Right cardiac atrium (tissue), 5 donors: Measurements from ENCODE around the gene RPL4. TPM values are rescaled to one million over a fixed set of nuclear protein-coding genes. Genes with fewer than 3 reads are reported as not detected.
"Not testable (repeated sequence)": the region's sequence is repeated elsewhere in the genome, so short reads cannot be mapped to it uniquely, and the experiment has no call there.

Source experiments
- ATAC-seq, 2 donors: fragments of 200-7000 bp; cut with Tn5 transposase; one replicate each; pipeline versions ENCODE4 v1.8.0 to v1.9.1; 2020; ENCODE audit warnings: moderate library complexity in 2 of 2, mild to moderate bottlenecking in 1 of 2
- DNase-seq, 3 donors: peaks; one replicate each; pipeline ENCODE4 v3.0.0-alpha.2; 2020
- H3K27ac ChIP-seq: one replicate; pipeline ENCODE4 v1.5.1; 2013; ENCODE audit warnings: mild to moderate bottlenecking, low read length, control low read depth, moderate library complexity
- H3K27me3 ChIP-seq: one replicate; pipeline ENCODE4 v1.6.1; 2013; ENCODE audit not compliant: control insufficient read depth, insufficient read depth
- H3K4me1 ChIP-seq: one replicate; pipeline ENCODE4 v1.6.1; 2013; ENCODE audit warnings: low read length; ENCODE audit not compliant: control insufficient read depth, insufficient read depth
- H3K4me3 ChIP-seq: one replicate; pipeline ENCODE4 v1.5.1; 2013; ENCODE audit warnings: low read length, control low read depth
- H3K9me3 ChIP-seq: one replicate; pipeline ENCODE4 v1.6.1; 2013; ENCODE audit warnings: low read length; ENCODE audit not compliant: control insufficient read depth
- WGBS: extraction: QIAGEN DNeasy Blood & Tissue Kit; methylation state at CpG from one replicate; pipeline ENCODE4 v1.1.7; 2013; 5-methylcytosine and 5-hydroxymethylcytosine counted together
- intact Hi-C, 4 donors: fragments of 100-400 bp; cut with DNase I; formaldehyde crosslinking; loops; one replicate each; pipeline versions ENCODE4 v1.11.0 to v1.14.0; 2022 to 2023
- polyA plus RNA-seq: library from polyadenylated mRNA; stranded (reverse); fragments of 200-250 nt; gene quantifications from one replicate; pipeline ENCODE4 v1.2.3, GENCODE V29; 2013
- total RNA-seq, 4 donors: library from RNA; stranded (reverse); fragmentation: NEBNext Ultra II Directional; extraction: Animal tissue kit (Norgen Biotek cat#: 25700); gene quantifications; one replicate each; pipeline ENCODE4 v1.2.1, GENCODE V29; 2021
- donor health status: healthy with polysubstance abuse.
- donor health status: DM: no; HTN: yes; CAD: no.
- donor health status: DM: no; HTN: no; CAD: no.
- donor health status: DM: no; HTN: yes; CAD: no; lungs with severe emphysema.
- donor health status: DM: yes; HTN: yes; CAD: no.

Gene RPL4
- total and polyA plus RNA-seq, 5 donors, result 1,323 to 1,717 (median 1,425) TPM

DNA sequence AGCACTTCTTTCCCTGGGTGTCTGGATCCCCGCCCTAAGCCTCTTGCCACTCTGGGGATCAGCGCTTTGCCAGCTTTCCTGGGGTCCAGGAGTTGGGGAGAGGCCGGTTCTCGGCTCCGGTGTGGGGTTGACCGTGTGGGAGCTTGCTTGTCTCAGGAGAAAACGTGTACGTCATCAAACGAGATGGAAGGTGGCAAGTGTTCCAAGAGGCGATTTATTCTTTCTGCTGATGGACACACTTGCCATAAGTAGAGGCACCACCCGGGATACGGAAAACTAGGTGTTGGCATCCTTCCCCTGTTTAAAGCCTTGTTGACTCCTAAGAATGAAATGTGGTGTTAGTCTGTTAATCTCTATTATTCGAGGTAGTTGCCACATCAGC is 766 bp upstream of the RPL4 start:
- H3K9me3 ChIP-seq, result no peaks in the 10 kb centered on the region
- H3K27ac ChIP-seq, result peak overlapping the region; percentile 94
- intact Hi-C loops, result loop anchor here in 1 of 4 donors (2.0 kb wide), 1 partner anchor 119 kb away; the partner anchor contains the start of gene MAP2K1
- peak overlapping the region; percentile 75 for H3K4me3 ChIP-seq
- H3K4me1 ChIP-seq, result no peaks in the 10 kb centered on the region
- H3K27me3 ChIP-seq, result no peaks in the 10 kb centered on the region
- DNase-seq, result no peak
- WGBS, result 0% methylated on average over 13 of the region's 13 CpGs
- ATAC-seq, result no peak

DNA sequence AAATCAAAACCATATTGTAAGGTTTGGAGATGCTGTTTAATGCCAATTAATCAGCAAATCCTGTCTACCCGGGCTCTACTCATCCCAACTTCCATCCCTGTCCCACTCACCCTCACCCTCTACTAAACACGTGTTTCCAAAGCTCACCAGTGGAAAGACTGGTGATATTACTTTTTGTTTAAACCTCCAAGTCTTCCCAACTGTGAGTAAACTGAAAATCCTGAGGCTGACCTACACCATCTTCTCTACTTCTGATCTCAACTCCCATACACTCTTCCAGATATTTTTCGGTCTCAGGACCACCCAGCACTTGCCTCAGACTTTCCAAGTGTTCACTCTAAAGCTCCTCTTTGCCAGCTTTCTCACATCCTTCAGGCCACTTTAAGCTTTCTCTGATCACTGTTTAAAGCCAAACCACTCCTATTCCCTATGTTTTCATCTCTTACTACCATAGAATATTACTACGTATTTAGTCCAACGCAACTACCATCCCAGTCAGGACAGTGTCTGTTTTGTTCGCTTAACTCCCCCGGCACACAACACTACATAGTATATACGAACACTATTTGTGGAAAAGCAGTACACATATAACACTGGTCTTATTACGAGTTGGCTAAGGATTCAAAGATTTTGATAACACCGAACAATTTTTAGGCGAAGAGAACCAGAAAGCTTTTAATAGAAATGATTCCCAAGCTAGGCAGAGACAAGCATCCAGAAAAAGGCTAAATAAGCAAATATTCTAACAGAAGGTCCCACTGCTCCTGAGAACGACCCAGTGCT is 684 bp downstream of the RPL4 start:
- ATAC-seq (peak in 1 of 2 donors; percentile 1), DNase-seq (no peak)
- Histone ChIP-seq H3K27ac (peak overlapping the region; percentile 94), H3K27me3 (no peaks in the 10 kb centered on the region), H3K4me1 (no peaks in the 10 kb centered on the region), H3K9me3 (no peaks in the 10 kb centered on the region), H3K4me3 (peak overlapping the region; percentile 75)
- intact Hi-C loops, result loop anchor here in 1 of 4 donors (2.0 kb wide), 1 partner anchor 117 kb away; the partner anchor contains the start of gene MAP2K1
- under 1% methylated on average over 12 of the region's 12 CpGs for WGBS

DNA sequence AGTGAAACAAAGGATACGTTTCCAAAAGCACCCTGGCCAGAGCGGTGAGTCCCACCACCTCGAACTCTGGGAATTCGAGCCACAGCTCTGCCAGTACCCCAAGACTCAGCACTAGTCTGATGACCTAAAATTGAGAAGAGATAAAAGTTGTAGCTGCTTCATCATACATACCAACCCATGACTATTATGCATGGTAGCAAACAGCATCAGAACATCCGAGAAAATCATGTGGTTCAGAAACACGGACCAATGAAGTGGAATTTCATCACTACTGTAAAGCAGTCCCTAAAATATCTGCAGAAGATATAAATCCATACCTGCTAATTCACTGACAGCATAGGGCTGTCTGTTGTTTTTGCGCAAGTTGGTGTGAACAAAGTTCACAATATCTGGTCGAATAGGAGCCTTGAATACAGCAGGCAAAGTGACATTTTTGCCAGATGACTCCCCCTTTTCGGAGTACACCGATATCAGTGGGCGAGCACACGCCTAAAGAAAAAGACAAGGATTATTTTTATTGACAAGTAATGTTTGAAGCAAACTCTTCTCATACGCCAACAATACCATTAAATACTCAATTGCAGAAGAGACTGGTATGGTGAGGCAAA is 1.5 kb downstream of the RPL4 start:
- H3K27ac ChIP-seq, H3K27me3 ChIP-seq, ATAC-seq, H3K4me1 ChIP-seq, H3K9me3 ChIP-seq, DNase-seq, intact Hi-C loops: not testable (repeated sequence)
- WGBS, result 49% methylated on average over 13 of the region's 13 CpGs
- H3K4me3 ChIP-seq, result peak overlapping the region; percentile 75

DNA sequence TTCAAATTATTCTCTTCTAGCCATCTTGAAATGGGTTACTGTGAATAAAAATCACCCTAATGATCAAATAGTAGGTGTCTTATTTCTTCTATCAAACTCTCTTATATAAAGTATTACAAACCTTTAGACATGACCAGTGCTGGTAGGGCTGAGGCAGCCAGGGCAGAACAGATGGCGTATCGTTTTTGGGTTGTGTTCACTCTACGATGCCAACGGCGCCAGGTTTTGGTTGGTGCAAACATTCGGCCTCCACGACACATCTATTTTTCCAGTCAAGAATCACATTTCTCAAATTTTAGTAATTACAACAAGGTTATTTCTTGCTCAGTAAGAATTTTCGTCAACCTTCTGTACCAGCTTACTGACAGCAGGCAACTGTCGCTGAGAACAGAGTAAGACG is 2.2 kb downstream of the RPL4 start:
- Histone ChIP-seq H3K27ac (no peak overlapping the region), H3K27me3 (no peaks in the 10 kb centered on the region), H3K4me1 (no peaks in the 10 kb centered on the region), H3K4me3 (no peak overlapping the region), H3K9me3 (no peaks in the 10 kb centered on the region)
- DNase-seq (no peak), ATAC-seq (no peak)
- intact Hi-C loops, result no loop called here
- 77% methylated on average over 10 of the region's 10 CpGs for WGBS

DNA sequence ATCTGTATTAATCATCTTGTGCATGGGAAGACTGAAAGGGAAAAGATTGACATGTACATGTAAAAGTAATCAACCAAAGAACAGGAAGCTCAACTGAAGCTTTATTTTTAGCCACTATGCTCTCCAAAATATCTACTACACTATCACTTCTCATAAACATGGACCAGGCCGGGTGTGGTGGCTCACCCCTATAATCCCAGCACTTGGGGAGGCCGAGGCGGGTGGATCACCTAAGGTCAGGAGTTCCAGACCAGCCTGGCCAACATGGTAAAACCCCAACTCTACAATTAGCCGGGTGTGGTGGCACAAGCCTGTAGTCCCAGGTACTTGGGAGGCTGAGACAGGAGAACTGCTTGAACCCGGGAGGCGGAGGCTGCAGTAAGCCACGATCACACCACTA is 4.3 kb downstream of the RPL4 start:
- DNase-seq, ATAC-seq, H3K27me3 ChIP-seq, intact Hi-C loops, H3K4me1 ChIP-seq, H3K9me3 ChIP-seq, H3K4me3 ChIP-seq, H3K27ac ChIP-seq: not testable (repeated sequence)
- WGBS, result 81% methylated on average over 7 of the region's 7 CpGs

DNA sequence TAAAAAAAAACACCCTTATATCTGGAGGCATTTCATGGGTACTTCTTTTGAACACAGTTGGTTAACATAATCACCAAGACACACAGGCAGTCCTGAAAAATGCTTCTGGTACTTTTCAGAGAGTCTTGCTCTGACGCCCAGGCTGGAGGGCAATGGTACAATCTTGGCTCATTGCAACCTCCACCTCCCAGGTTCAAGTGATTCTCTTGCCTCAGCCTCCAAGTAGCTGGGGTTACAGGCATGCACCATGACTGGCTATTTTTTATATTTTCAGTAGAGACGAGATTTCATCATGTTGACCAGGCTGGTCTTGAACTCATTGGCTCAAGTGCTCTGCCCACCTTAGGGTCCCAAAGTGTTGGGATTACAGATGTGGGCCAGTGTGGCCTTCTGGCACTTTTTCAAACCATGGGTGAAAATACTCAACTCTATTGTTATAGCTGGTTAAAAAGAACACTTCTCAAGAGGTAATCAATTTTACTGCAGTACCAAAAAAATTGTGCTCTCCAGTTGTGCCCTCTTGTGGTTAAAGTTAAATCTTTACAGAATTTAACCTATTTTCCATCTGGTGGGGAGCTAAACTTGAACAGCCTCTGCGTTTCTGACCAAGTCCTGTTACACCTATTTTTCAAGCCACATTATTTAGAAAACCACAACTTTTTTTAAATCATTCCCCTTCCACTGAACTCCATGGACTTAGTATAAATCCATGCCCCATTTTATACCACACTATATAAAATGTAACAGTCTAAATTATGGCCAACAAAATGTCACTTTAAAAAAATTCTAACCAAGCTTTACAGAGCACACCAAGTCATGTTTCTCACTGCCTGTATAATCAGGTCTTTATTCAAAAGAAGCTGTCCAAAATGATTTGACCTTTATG is 5.9 kb downstream of the RPL4 start:
- intact Hi-C loops, result loop anchor here in 2 of 4 donors (10.0 kb wide), 2 partner anchors 104 to 114 kb away; partner anchors contain the start of gene MAP2K1 (in 1 of the 2)
- Histone ChIP-seq H3K27ac (no peak overlapping the region), H3K4me1 (peaks cover 3% of the 10 kb centered on the region), H3K27me3 (no peaks in the 10 kb centered on the region), H3K9me3 (no peaks in the 10 kb centered on the region), H3K4me3 (no peak overlapping the region)
- ATAC-seq (no peak), DNase-seq (no peak)
- 46% methylated on average over 3 of the region's 3 CpGs for WGBS

DNA sequence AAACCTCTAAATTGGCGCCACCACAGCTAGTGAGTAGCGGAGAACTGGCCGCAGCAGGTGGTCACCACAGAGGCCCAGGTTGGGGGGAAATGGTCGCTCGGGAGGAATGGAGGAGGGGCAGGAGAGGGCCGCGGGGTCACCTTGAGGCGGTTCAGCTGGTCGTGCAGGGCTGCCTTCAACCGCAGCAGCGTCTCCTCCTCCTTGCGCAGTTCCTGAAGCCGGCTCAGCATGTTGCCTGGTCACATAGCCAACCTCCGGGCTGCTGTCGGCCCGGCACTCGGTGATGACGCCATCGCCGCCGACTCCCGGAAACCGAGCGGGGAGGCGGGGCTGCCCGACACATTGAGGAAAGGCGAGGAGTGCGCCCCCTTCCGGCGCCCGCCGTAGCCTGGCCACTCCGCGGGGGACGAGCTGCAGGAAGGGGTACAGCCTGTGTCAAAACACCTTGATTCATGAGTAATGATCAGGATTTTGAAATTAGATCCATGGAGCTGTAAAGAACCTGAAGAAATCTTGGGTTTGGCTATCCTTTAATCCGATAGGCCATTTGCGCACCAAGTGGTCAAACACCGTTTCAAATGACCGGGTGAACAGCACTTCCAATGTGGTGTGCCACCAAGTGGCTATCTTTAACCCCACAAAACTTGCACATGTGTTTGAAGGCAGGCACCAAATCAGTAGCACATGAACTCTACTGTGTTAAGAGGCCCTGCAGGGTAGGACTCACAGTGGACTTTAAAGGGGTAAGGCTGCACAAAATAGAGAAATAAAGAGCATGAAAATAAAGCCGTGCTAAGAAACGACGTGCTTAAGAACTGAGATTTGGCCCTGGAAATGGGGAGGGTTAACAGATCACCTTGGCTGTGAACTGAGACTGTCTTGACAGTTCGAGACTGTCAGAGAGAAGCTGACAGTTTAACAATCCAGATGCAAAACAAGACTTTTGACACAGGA is 6.9 kb downstream of the RPL4 start, which contains the start of gene SNAPC5:
TSS of gene SNAPC5 (minus strand) at position 261 of the 954 bp plus-strand sequence. CDS start at position 230, 31 bp downstream.
- no peaks in the 10 kb centered on the region for H3K9me3 ChIP-seq
- ATAC-seq (peak; percentile 96), DNase-seq (peak; percentile 97 to 99 (median 98))
- WGBS, result 7% methylated on average over 43 of the region's 43 CpGs
- H3K4me1 ChIP-seq, result peaks cover 3% of the 10 kb centered on the region
- no peaks in the 10 kb centered on the region for H3K27me3 ChIP-seq
- intact Hi-C loops, result loop anchor here in 2 of 4 donors (10.0 kb wide), 2 partner anchors 103 to 113 kb away; partner anchors contain the start of gene MAP2K1 (in 1 of the 2)
- H3K27ac ChIP-seq, result peak within 1 kb of the TSS; percentile 89
- H3K4me3 ChIP-seq, result peak within 1 kb of the TSS; percentile 81

DNA sequence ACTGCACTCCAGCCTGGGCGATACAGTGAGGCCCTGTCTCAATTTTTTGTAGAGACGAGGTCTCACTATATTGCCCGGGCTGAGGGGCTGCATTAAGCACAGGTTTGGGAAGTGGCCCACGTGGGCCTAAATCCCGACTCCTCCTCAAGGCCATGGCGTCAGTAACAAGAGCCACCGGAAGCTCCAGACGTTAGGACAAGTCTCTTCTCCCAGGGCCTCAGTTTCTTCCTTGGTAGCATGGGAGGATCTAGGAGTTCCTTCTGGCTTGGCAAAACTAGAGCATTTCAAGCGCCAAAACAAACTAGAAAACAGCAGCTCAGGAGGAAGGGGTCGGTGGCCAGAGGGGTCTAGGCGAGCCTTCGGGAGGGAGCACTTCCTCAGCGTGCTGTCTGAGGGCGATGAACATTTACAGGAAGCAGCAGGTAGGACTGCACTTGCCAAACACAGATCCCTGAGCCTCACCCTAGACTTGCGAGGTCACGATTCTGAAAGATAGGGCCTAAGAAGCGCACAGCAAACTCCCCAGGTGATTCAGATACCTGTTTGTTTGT is 7.6 kb downstream of the RPL4 start:
- Histone ChIP-seq H3K4me1 (peaks cover 3% of the 10 kb centered on the region), H3K27me3 (no peaks in the 10 kb centered on the region), H3K27ac (peak overlapping the region; percentile 89), H3K4me3 (peak overlapping the region; percentile 81), H3K9me3 (no peaks in the 10 kb centered on the region)
- WGBS, result 17% methylated on average over 17 of the region's 17 CpGs
- DNase-seq, result no peak
- intact Hi-C loops, result loop anchor here in 2 of 4 donors (10.0 kb wide), 2 partner anchors 102 to 112 kb away; partner anchors contain the start of gene MAP2K1 (in 1 of the 2)
- ATAC-seq, result peak; percentile 37 to 49

DNA sequence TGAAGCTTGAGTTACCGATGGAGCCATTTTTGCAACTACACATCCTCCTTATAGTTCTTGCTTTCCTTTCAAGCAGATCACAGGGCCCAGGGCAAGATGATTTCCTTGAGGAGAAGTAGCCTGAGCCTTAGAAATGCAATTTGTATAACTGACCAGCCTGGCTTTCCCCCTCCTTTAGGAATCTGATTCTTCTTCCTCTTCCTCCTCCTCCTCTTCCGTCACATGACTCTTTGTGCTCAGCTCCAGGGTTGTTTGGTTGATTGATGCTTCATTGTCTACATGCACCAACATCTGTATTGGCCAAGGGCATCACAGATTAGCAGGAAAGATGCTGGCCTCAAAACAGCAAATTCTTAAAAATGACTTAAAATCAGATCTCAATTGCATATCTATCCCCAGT is 10.4 kb downstream of the RPL4 start:
- WGBS, result 77% methylated on average over 2 of the region's 2 CpGs
- no peaks in the 10 kb centered on the region for H3K9me3 ChIP-seq
- no peak for ATAC-seq
- peaks cover 3% of the 10 kb centered on the region for H3K4me1 ChIP-seq
- H3K4me3 ChIP-seq, result no peak overlapping the region
- intact Hi-C loops, result loop anchor here in 2 of 4 donors (10.0 kb wide), 2 partner anchors 99 to 109 kb away; partner anchors contain the start of gene MAP2K1 (in 1 of the 2)
- no peak overlapping the region for H3K27ac ChIP-seq
- no peaks in the 10 kb centered on the region for H3K27me3 ChIP-seq
- no peak for DNase-seq
